ENCODE data around the gene MBD2. TPM values are rescaled to one million over a fixed set of nuclear protein-coding genes. Genes with fewer than 3 reads are reported as not detected.

MBD2 gene
- total RNA-seq, 1 donor from 2014 or later, result 150 TPM

GRCh38 chr18:54173250-54173649 lies 51.2 kb downstream of the MBD2 start:
- peaks cover 19% of the 10 kb centered on the region for H3K4me1 Mint-ChIP-seq
- H3K4me3 Mint-ChIP-seq, result no peak overlapping the region
- H3K36me3 Mint-ChIP-seq (ENCODE audit: low read depth), result peaks cover 79% of the 10 kb centered on the region
- ATAC-seq (ENCODE audit: low read depth), result no peak
- DNase-seq, result no peak
- H3K9me3 Mint-ChIP-seq, result no peaks in the 10 kb centered on the region
- H3K27ac Mint-ChIP-seq, result no peak overlapping the region
- no peaks in the 10 kb centered on the region for H3K27me3 Mint-ChIP-seq
- TF ChIP-seq CTCF (IDR thresholded peaks at IDR 0.05), result no peak
- intact Hi-C loops (cut with micrococcal nuclease), result no loop called here
- CTCF ChIA-PET, result interaction anchor here (0.7 to 1.5 kb wide), 2 partner anchors 97 to 503 kb away, joined by 4 to 5 read pairs; no protein-coding TSS in a partner anchor
- POLR2A ChIA-PET, result no interaction called here

DNA sequence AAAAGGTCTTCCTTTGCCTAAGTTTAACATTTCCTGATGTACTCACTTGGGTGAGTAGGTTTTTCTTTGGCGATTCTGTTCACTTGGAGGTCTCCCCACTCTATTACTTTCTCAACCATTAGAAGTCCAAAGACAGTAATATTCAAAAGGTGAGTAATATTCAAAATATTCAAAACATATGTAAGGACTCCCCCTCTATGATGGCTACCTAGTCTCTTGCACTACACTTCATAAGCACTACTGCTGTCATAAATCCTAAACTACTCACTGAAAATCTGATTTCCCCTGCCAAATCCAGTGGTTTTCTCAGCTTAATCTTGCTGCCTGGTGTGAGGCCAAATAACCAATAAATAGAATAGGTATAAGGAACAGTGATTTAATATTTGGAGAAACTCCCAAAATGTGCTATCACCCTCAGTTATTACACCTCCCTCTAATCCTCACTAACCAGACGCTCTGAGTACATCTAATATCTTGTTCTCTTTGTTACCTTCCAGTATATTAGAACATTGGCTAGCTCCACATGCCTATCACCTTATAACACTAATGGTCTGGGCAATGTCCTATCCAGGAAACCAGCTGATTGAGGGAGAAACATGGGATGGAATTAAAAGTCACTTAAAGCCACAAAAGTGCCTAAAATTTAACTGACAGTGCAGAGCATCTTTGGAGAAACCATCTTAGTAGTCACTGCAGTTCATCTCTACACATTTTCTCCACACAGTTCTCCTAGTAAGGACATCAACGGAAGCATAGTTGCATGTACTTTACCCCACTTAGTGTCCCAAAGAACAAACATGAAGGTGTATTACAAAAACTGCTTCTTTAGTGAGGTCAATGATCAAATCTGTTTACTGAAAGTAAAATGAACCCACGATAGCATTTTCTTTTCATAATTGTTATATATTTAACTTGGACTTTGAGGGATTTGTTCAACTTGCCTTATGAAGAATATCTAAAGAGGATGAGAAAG lies 54.8 kb downstream of the MBD2 start:
- no peak for TF ChIP-seq CTCF (IDR thresholded peaks at IDR 0.05)
- Mint-ChIP-seq H3K36me3 (ENCODE audit: low read depth) (peaks cover 76% of the 10 kb centered on the region), H3K9me3 (no peaks in the 10 kb centered on the region), H3K4me3 (no peak overlapping the region), H3K27ac (no peak overlapping the region), H3K27me3 (no peaks in the 10 kb centered on the region), H3K4me1 (peaks cover 6% of the 10 kb centered on the region)
- ChIA-PET CTCF (no interaction called here), POLR2A (no interaction called here)
- ATAC-seq (ENCODE audit: low read depth), result no peak
- intact Hi-C loops (cut with micrococcal nuclease), result no loop called here
- no peak for DNase-seq

DNA sequence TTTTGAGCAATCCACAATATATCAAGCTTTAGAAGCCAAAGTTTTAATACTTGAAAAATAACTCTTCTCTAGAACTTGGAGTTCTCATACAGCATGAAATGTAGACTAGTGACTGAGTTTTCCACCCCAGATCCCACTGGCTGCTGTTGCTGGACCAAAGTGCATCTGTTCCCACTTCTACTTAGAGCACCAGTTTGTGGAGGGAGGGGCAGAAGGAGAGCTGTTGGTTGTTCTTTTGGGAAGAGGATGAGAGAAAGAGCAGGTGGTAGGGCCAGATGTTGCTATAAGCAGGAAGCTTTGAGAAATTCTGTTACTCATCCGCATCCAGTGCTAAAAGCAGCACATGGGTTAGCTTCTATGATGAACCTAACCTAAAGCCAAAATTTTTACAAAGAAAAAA lies 59.0 kb downstream of the MBD2 start:
- Mint-ChIP-seq H3K27ac (no peak overlapping the region), H3K27me3 (no peaks in the 10 kb centered on the region), H3K4me1 (peaks cover 3% of the 10 kb centered on the region), H3K9me3 (no peaks in the 10 kb centered on the region), H3K36me3 (ENCODE audit: low read depth) (peaks cover 78% of the 10 kb centered on the region), H3K4me3 (no peak overlapping the region)
- no peak for ATAC-seq (ENCODE audit: low read depth)
- no peak for TF ChIP-seq CTCF (IDR thresholded peaks at IDR 0.05)
- no peak for DNase-seq
- ChIA-PET POLR2A (no interaction called here), CTCF (no interaction called here)
- intact Hi-C loops (cut with micrococcal nuclease), result no loop called here

- ChIA-PET CTCF (no interaction called here), POLR2A (no interaction called here)
- no peak overlapping the region for H3K27ac Mint-ChIP-seq
- intact Hi-C loops (cut with micrococcal nuclease), result no loop called here
- H3K27me3 Mint-ChIP-seq, result no peaks in the 10 kb centered on the region
- ATAC-seq (ENCODE audit: low read depth) (no peak), DNase-seq (no peak)
- no peak for TF ChIP-seq CTCF (IDR thresholded peaks at IDR 0.05)
- H3K4me3 Mint-ChIP-seq, result no peak overlapping the region
- H3K4me1 Mint-ChIP-seq, result no peaks in the 10 kb centered on the region
- H3K9me3 Mint-ChIP-seq, result no peaks in the 10 kb centered on the region
- peaks cover 81% of the 10 kb centered on the region for H3K36me3 Mint-ChIP-seq (ENCODE audit: low read depth)
Observed at GRCh38 chr18:54163453-54163852, 61.0 kb downstream of the MBD2 start.

DNA sequence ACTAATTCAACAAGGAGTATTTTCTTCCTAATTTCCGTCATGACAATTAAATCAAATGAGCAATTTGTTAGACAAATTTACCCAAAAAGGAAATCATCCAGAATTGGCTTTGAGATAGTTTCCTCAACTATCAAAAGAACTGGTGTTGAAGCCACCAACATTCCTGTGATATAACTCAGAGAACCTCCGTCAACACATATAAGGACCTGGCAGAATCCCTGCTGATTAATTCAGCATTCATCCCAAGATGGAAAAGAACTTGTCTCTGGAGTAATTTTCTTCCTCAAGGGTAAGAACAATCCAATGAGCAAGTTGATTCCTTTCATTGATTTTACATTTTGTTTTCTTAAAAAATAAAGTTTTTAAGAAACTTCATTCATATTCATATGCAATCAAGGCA lies 62.0 kb downstream of the MBD2 start:
- Mint-ChIP-seq H3K27me3 (no peaks in the 10 kb centered on the region), H3K4me1 (no peaks in the 10 kb centered on the region), H3K27ac (no peak overlapping the region), H3K36me3 (ENCODE audit: low read depth) (peaks cover 89% of the 10 kb centered on the region), H3K9me3 (no peaks in the 10 kb centered on the region), H3K4me3 (no peak overlapping the region)
- CTCF ChIA-PET, result interaction anchor here (0.9 kb wide), 1 partner anchor 108 kb away, joined by 3 read pairs; no protein-coding TSS in a partner anchor
- TF ChIP-seq CTCF (IDR thresholded peaks at IDR 0.05), result no peak
- POLR2A ChIA-PET, result no interaction called here
- intact Hi-C loops (cut with micrococcal nuclease), result no loop called here
- ATAC-seq (ENCODE audit: low read depth), result no peak
- DNase-seq, result no peak
